Fibroblast of skin of left biceps (primary cell): Measurements from ENCODE around the gene BCL7A.

Experiments
- DNase-seq, 2 experiments: peaks; one replicate each; pipeline ENCODE4 v3.0.0-alpha.2; 2013; ENCODE audit warnings: low read depth in 2 of 2

The BCL7A gene

DNA sequence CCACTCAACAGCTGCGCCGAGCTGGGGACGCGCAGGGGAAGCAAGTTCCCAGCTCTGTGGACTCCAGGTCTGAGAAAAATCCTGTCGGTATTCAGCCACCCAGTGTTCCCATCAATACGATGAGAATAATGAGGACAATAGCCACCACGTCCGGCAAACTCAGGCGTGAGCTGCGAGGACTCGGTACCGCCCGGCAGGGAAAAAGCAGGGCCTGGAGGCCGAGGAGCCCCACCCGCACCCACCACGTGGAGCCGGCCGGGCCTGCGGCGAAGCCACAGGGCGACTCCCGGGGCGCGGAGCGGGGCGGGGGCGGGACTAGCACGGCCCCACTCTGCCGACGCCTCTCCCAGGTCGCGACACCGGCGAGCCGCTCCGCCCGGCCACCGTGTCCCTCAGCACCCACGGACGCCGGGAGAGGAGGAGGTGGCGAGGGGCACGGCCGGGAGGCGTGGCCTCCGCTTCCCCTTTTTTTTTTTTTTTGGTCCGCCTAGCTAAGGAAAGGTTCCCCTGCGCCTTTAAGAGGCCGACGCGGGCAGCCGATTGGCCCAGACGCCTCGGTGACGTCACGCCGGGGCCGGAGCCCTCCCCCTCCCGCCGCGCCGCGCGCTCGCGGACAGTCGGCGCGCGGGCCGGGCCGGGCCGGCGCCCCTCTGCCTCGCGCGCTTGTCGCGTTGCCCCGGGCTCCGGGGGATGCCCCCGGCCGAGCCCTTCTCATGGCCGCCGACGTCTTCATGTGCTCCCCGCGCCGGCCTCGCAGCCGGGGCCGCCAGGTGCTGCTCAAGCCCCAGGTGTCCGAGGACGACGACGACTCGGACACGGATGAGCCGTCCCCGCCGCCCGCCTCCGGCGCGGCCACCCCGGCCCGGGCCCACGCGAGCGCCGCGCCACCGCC, 56.7 kb downstream of the BCL7A start, which contains the start of gene MLXIP:
Gene MLXIP (plus strand): TSS at position 616 of the 892 bp plus-strand sequence. CDS start 98 bp downstream, at position 714.
- DNase-seq: peak; percentile 76 to 78

DNA sequence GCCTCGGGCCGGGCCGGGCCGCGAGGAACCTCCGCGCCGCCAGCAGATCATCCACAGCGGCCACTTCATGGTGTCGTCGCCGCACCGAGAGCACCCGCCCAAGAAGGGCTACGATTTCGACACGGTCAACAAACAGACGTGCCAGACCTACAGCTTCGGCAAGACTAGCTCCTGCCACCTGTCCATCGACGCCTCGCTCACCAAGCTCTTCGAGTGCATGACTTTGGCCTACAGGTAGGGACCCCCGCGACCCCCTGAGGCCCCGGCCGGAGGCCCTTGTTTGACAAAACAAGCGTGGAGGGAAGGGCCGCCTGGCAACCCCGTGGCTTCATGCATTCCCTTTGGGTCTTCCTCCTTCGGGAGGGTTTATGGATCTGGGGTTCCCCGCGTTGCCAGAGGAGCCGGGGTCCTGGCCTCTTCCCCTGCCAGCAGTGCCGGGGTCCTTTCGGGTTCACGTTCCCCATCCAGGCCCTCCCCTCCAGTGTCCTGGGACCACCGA, 57.4 kb downstream of the BCL7A start:
- no peak for DNase-seq

DNA sequence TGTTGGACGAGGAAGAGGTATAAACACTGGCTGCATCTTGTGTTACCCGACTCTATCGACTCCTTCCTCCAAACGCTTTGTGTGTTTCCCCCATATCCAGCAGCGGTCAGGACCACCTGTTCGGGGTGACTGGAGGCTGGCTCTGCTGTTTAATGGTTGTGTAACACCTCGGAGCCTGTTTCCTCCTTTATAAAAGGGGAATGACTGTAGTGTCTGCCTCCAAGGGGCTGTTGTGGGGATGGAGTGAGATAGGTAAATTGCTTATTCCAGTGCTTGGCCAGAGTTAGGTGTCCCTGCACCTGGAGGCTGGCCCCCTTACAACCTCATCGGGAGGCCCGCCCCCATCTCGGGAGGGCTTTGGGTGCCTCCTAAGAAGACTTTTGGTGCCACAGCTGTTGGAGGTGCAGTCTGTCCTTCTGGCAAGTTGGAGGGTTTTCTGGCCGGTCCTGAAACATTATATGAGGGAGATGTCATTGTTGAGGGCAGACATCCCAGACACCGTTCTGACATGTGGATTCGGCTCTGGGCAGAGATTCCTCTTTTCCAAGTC, 57.9 kb downstream of the BCL7A start:
- no peak for DNase-seq

DNA sequence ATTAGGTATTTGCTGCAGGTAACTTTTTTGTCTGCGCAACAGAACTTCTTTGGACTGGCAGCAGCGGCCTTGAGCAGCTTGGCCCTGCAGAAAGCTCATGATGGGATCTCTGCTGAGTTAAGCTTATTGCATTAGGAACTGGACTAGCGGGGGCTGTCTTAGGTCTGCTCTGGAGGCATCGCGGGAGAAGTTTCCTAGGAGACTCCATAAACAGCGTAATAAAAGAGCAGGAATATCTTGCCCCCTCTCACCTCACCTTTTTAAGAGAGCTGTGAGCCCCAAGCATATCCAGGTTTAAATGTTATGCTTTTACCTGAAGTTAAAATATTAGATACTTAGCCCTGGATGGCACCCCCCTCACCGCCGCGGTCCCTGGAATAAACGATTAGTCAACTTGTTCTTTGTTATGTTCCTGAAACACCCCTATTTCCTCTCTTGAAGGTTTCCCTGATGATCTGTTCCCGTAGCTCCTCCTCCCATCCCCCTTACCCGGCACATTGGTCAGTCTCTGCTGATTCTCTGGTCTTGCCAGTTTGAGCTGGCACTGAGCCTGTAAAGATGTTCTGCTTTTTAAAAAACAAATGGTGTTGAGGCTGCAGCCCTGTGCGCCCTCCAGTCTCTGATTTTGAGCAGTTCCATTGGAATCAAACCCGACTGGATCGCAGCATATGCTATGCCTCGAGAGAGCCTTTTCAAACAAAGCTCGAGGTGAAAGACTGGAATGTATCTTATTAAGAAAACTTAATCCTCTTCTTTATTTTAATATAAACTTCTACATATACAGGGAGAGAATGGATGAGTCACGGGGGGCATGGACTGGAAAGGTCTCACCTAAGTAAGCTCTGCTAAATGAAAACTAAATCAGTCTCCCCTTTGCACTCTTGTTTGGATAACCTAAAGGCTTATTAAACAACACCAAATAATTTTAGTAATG, 58.7 kb downstream of the BCL7A start:
- no peak for DNase-seq

DNA sequence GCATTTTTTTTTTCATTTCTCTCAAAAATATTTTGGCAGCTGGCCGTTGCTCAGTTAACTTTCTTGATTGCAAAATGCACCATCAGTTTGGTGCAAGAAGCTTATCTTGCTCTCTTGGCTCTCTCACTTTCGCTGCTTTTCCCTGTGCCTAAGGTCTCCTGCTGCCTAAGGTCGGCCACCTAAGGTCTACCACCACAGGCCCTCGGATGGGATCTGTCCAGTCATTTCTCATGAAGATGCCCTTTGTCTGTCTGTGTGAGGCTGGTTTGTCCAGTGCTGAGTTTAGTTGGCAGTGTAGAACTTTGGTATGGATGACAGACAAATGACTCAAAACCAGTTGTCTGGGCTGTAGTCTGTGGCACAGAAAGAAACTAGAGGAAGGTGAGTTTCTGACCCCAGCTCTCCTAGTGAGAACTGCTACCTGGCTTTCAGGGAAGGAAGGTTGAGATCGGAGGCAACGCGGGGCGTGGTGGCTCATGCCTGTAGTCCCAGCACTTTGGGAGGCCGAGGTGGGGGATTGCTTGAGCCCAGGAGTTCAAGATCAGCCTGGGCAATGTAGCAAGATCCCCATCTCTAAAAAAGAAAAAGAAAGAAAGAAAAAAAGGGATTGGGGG, 59.5 kb downstream of the BCL7A start:
- no peak for DNase-seq

DNA sequence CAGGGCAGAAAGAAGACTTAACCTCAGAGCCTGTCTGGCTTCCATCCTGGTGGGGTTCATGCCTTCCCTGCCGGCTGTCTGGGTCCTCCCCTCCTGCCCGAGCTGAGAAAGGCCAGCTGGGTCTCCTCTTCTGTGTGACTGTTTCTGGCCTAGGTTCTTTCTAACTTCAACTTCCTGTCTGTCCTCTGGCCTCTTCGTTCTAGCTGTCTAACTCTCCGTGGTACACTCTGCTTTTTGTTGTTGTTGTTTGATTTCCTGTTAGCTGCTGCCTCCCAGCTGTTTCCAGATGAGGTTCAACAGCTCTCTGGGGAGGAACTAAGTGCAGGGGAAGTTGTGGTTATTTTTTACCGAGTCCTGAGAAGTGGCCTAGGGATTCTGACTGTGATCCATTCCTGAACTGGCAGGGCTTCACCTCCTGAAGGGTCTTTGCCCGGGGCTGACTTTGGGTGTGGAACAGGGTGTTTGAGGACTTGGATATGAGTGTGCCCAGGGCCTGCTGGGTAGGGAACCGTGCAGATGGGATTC, 60.1 kb downstream of the BCL7A start:
- DNase-seq: no peak

DNA sequence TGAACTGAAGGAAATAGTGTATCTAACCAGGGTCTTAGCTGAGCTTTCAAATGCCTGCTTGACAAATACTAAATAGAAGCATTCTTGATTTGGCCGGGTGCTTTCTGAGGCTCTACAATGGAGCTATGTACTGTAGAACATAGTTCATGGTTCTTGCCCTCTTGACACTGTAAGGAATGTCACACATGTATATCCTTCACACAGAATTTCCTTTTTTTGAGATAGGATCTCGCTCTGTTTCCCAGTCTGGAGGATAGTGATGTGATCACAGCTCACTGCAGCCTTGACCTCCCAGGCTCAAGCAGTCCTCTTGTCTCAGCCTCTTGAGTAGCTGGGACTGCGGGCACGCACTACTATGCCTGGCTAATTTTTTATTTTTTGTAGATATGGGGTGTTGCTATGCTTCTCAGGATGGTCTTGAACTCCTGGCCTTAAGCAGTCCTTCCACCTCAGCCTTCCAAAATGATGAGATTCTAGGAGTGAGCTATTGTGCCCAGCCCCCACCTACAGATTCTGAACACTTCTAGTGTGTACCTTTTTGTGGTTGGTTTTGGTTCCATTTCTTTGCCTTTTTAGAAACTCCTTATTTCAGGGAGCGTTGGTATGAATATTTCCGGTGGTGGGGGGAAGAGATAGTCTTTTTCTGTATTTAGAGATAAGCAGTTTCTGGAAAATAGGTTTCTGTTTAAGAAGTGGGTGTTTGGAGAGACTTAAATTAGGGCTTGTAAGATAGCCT, 61.1 kb downstream of the BCL7A start:
- no peak for DNase-seq

DNA sequence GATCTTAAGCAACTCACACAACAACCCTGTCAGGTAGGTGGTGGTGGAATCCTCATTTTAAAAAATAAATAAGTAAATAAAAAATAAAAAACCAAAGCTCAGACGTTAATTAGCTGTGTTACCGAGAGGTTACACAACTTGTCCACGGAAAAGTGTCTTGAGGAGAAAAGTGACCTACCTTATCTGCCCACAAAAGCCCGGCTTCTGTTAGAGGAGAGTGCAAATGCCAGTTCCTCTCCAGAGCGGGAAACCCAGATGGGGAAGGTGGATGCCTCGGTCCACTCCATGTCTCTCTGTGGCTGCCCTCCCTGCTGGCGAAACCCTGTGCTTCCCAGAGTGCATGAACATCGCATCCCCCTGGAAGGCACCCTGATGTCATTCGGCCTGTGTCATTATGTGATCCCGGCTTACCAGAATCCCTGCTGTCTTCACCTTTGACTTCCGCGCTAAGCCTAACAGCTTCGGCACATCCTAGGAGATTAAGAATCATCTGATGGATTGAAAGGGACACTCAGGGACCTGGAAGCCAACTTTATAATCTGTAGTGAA, 63.2 kb downstream of the BCL7A start:
- DNase-seq: no peak

DNA sequence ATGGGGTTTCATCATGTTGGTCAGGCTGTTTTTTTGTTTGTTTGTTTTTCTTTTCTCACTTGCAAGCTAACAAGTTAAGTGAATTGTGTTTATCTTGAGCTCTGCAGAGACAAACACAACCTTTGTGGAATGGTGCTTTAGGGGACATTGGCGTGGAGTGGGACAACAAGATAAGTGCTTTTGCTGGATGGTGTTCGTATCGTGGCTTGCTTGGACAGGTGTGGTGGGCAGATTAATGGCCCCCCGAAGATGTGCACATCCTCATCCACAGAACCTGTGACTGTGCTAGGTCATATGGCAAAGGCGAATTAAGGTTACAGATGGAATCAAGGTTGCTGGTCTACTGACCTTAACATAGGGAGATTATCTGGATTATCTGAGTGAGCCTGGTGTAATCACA, 63.9 kb downstream of the BCL7A start:
- no peak for DNase-seq

DNA sequence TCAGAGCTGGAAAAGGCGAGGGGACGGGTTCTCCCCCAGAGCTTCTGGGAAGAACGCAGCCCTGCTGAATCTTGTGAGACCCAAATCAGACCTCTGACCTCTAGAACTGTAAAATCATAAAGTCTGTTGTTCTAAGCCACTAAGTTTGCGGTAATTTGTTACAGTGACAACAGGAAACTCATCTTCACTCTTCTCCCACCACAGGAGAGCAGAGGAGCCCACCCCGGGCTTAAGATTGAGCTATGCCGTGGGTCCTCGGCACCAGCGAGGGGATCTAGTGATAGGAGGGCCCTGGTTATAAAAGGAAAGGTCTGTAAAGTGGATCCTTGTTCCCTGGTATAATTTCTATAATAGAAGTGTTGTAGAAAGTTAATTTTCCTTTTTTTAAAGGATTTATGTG, 64.4 kb downstream of the BCL7A start:
- no peak for DNase-seq

DNA sequence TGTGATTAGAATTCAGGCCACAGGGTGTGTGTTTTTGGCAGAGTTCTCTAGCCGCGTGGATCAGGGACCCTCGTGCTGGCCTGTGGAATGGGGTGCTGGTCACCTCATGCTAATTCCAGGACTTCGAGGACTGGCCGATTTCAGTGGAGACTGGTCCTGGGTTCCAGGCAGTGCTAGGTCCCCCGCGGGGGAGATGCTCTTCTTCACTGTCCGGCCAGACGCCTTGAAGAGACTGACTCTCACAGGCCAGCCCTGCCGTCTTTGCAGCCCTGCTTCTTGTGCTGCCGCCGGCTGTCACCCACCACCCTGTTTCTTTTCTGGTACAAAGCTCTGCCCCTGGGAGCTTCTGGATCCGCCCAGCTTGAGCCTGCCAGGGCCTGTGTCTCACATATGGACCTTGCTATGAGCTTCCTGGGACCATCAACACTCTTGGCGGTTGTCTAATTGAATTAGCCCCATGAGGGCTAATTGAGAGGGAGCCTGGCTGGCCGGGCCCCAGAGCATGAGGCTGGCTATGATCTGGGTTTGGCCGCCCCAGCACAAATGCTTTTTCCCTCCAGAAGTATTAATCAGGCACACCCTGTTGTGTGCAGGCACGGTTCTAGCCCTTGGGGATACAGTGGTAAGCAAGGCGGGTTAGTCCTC, 65.1 kb downstream of the BCL7A start:
- DNase-seq: no peak

DNA sequence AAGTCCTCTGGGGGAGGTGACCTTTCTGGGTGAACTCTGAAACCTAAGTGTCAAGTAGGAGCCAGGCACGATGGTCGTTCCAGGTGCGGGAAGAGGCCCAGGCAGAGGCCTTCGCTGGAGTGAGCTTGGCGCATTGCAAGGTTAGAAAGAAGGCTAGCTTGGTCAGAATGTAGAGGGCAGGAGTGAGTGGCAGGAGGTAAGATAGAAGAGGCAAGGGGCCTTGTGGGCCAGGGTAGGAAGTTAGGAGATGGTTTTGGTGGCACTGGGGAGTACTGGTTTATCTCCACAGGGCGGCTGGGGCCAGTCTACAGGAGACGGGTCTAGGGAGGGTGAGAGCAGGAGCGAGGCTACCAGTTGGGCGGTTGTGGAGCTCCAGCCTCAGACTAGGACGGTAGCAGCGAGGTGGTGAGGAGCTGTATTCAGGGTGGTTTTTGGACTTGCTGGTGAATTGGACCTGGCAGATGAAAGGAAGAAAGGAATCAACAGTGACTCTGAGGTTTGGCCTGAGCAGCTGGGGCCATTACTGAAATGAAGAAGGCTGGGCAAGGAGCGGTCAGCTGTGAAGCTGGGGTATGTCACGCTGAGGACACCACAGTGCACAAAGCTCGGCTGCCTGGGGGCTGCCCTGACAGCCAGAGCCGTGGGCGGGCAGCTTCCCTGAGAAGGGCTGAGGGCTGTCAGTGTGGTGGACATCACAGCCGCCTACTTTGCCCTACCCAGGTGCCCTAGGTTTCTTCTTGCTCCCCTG, 65.9 kb downstream of the BCL7A start:
- no peak for DNase-seq

DNA sequence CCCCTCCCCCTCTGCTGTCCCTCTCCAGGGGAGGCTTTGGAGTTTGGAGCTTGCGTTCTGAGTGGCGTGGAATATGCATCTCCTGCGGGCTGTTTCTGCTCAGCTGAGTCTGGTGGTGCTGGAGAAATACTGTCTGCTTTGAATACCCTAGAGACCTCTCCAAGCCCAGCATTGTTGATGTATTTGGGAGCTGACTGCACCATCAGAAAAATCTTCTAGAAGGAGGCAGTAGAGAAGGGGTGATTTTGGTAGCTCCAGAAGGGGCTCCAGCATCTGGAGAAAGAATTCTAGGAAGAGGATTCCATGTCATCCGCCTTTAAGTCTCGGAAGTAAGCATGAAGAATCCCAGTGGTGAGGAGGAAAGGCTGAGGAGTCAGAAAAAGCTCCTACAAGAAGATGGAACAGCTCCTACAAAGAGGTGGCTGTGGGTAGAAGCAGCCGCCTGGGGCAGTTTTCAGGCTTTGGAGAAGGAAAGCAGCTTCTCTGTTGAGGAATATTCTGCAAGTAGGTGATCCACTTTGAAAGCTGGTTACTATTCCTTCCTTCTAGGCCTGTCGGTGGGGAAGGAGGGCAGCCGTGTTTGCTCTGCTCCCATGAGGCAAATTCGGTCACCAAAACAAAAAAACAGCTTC, 66.6 kb downstream of the BCL7A start:
- DNase-seq: no peak

DNA sequence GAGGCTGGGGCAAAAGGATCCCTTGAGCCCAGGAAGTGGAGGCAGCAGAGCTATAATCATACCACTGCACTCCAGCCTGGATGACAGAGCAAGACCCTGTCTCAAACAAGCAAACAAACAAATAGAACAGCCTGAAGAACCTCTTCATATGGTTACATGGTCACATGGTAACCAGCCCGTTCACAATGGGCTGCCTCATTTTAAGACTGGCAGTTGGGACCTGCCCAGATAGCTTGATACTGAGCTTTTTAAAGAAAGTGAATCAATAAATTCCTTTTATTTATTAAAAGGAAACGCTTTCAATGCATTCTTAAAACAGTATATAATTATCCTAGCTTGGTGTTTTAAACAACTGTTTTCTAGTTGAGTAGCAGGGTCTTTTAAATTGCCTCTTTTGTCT, 67.4 kb downstream of the BCL7A start:
- DNase-seq: no peak

DNA sequence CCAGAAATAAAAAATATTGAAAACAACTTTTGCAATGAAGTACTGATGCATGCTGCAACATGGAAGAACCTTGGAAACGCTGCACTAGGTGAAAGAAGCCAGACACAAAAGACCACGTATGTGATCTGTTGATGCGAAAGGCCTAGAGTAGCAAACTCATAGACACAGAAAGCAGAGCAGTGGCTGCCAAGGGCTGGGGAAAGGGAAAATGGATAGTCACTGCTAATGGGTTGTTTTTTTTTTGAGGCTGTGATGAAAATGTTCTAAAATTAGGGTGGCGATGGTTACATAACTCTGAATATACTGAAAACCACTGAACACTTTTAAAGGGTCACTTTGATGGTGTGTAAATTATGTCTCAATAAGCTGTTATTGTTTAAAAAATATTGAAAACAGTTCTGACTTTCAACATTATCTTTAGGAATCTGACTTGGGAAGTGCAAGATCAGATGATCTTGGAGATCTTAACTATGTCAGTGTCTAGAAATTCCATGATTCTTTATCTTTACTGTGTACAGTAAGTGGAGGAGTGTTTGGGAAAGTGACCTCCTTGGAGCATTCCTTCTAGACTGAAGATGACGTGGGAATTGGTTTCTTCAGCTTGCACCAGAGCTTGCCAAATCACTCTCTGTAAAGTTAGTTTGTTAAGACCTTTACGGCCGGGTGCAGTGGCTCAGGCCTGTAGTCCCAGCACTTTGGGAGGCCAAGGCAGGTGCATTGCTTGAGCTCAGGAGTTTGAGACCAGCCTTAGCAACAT, 69.3 kb downstream of the BCL7A start:
- peak in 1 of 2 experiments; percentile 51 for DNase-seq

DNA sequence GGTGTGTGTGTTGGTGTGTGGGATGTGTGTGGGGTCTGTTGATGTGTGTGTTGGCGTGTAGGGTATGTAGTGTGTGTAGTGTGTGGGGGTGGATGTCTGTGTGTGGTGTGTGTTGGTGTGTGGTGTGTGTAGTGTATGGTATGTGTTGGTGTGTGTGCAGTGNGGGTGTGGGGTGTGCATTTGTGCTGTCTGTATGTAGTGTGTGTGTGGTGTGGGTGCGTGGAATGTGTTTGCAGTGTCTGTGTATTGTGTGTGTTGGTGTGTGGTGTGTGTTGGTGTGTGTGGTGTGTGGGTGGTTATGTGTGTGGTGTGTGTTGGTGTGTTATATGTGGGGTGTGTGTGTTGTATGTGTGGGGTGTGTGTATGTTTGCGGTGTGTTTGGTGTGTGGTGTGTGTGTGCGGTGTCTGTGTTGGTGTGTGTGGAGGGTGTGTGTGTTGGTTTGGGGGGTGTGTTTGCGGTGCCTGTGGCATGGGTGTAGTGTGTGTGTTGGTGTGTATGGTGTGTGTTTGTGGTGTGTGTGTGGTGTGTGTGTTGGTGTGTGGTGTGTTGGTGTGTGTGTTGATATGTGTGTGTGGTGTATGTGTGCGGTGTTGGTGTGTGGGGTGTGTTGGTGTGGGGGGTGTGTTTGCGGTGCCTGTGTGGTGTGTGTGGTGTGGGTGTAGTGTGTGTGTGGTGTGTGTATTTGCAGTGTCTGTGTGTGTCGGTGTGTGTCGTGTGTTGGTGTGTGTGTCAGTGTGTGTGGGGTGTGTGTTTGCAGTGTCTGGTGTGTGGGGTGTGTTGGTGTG, 71.6 kb downstream of the BCL7A start:
- DNase-seq: no peak

DNA sequence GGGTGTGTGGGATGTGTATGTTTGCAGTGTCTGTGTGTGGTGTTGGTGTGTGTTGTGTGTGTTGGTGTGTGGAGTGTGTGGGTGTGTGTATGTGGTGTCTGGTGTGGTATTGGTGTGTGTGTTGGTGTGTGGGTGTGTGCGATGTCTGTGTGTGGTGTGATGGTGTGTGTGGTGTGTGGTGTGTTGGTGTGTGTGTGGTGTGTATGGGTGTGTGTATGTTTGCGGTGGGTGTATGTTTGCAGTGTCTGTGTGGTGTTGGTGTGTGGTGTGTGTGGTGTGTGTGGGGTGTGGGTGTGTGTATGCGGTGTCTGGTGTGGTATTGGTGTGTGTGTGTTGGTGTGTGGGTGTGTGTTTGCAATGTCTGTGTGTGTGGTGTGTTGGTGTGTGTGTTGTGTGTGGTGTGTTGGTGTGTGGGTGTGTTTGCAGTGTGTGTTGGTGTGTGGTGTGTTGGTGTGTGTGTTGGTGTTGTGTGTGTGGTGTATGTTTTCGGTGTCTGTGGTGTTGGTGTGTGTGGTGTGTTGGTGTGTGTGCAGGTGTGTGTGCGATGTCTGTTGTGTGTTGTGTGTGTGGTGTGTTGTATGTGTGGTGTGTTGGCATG, 72.6 kb downstream of the BCL7A start:
- DNase-seq: no peak
